Fibroblast of the conjunctiva (primary cell): ENCODE results near the gene POP4.

Experiments
- DNase-seq: peaks from one replicate; pipeline ENCODE4 v3.0.0-alpha.2; 2010; ENCODE audit warnings: low read depth

POP4 gene

DNA sequence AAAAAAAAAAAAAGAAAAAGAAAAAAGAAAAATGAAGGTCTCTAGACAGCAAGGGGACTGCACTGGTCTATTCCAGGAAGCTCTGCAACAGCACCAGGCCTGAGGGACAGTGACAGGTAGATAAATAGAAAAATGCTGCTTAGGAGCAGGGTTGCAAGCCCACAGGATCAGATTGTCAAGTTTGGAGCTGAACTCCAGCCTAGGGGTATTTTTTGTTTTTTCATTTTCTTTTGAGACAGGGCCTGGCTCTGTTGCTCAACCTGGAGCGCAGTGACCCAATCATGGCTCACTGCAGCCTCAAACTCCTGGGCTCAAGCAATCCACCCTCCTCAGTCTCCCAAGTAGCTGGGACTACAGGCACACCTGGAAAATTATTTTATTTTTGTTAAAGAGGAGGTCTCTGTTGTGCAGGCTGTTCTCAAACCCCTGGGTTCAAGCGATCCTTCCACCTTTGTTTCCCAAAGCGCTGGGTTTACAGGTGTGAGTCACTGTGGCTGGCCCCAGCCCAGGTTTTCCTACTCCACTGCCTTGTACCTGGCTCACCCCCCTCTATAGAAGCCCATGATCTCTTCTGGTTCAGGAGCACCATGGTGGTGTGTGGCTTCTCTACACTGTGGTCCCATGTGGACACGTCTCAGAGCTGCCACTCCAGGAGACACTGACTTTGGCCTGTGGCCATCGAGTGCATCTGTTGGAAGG lies 23.9 kb downstream of the POP4 start:
- DNase-seq = no peak

DNA sequence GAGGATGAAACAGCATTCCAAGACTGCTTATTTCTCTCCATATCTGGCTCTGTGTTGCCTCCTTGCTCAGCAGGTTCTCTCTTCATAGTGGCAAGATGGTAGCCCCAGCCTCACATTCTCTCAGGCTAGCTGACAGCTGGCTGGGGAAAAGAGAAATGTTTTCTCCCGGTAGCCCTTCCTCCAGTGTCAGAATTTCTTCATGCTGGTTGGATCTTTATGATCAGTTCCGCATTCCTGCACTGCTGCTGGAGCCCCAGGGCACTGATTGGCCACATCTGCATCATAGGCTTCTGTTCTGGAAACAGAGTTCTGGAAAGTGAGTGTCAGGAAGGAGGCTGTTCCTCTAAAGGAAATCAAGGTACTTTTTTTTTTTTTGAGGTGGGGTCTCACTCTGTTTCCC lies 24.6 kb downstream of the POP4 start:
- no peak for DNase-seq

DNA sequence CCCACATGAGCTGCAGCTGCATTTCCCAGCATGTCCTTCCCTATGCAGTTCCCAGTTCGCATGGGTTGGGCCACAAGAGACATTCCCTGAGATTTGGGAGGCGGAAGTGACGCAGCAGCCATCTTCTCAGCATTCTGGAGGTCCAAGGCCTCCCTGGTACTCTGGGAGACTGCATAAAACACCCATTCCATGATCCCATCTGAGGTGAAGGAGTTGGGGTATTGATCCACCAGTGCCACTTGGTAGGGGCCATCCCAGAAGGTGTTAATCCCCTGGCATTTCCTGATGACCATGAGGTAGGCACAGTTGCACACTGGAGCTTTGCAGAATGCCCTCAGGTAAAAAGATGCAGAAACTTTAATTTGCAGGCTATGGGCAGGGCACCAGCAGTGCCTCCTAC lies 25.4 kb downstream of the POP4 start:
- DNase-seq = no peak

DNA sequence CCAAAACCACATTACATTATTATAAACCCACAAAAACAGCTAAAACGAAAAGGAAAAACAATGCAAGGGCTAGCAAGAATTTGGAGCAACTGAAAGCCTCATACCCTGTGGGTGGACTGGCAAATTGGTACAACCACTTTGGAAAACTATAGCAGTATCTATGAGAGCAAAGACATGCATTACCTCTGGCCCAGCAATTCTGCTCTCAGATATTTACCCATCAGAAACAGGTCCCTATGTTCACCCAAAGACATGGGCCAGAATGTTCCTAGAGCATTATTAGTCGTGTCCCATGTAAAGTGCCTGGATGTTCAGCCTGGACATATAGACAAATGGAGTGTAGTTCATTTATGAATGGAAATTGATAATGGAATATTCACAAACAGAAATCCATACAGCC lies 27.9 kb downstream of the POP4 start:
- no peak for DNase-seq

DNA sequence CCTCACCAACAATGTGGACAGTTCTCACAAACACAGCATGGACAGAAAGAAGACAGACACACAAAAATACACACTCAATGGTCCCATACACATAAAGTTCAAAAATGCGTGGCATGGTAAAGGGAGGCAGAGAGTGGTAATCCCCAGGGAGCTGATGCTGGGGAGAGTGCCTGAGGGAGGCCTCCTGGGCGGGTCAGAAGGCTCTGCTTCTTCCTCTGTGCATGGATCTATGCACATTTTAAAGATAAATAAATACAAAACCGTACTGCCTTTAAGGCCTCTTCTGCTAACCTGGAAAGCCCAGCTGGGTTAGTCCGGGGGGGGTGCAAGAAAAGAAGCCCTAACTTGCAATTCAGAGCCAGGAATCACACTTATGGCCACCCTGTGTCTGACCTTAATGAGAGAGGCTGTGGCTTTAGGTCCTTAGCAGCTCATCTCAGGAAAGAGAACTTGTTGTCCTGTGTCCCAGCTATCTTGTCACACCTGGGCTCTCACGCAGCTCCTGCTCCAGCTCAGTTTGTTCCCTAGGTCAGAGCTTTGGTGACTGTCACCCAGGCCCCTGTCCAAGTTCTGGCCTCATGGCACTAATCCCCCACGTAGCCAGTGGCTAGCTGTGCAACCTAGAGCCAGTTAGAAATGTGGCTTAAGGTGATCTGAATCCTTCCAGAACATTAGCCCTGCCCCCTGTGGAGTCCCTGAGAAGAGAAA lies 28.5 kb downstream of the POP4 start:
- no peak for DNase-seq

DNA sequence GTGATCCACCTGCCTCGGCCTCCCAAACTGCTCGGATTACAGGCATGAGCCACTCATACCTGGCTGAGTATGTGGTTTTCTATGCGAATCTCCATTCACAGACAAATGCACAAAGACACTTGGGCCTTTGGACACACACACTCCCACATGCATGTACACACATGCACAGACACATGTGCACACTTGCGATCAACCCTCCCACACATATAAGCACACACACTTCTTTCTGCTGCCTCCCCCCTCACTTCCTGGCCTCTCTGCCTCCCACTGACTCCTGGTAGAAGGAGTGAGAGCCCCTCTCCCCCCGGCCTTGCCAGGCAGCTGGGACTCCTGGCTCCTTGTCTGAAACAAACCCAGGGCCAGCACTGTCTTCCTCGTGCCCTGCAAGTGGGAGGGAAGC lies 29.9 kb downstream of the POP4 start:
- no peak for DNase-seq

DNA sequence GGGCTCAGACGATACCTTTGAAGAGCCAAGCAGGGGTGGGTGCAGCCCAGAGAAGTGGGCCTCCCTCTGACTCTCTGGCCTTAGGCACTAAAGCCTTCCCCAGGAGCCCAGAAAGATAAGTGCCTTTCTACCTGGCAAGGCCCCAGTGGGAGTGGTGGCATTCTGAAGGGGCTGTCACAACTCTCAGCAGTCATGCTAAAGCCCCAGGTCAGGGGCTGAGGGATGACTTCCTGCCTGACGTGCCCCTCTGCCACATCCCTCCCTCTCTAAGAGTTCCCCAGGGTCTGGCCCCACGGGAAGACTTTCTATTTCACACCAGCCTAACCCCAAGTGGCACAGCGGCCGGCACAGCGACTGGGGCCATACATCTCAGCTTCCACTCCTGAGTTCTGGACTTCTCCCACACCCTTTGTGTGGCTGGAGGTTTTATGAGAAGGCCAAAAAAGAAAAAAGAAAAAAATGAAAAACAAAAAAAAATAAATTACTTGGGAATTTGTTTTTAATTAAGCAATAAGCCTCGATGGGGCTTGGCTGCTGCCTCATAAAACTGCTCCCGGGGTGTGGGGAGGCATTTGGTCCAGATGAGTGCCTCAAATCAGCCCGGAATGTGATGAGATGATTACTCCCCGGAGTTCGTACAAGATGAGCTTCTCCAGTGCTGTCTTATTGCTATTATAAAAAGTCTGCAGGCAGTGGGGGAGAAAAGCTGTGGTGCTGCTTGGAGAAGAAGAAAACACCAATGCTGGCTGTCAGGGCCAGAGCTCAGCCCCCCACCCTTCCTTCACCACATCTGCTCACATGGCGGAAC lies 30.7 kb downstream of the POP4 start:
- no peak for DNase-seq

DNA sequence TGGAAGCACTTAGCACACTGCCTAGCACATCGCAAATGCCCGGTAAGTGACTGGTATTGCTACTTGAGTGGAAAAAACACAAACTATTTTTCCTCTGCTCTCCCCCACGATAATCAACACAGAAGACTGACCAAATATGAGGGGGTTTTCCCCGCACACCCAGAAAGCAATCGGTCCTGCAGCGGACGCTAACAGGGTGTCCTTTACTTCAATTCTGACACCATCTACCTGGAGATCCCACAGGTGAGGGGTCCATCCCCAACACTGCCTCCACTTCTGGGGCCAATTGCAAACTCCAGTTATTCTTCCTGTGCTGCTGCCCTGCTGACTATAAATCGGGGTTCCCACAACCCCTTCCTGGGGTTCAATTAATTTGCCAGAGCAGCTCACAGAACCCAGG lies 33.0 kb downstream of the POP4 start:
- no peak for DNase-seq

DNA sequence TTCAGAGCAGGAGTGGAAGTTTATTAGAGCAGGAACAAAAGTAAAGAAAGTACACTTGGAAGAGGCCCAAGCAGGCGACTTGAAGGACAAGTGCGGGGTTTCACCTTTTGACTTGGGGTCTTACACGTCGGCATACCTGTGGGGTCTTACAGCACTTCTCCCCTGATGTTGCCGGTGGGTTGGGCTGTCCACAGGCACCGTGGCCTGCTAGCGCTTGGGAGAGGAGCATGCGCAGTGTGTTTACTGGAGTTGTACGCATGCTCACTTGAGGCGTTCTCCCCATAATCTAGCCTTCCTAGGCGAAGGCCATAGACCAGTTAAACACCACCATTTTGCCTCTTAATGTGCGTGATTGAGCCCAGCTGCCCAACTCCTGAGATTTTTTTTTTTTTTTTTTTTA lies 34.1 kb downstream of the POP4 start:
- DNase-seq = no peak

DNA sequence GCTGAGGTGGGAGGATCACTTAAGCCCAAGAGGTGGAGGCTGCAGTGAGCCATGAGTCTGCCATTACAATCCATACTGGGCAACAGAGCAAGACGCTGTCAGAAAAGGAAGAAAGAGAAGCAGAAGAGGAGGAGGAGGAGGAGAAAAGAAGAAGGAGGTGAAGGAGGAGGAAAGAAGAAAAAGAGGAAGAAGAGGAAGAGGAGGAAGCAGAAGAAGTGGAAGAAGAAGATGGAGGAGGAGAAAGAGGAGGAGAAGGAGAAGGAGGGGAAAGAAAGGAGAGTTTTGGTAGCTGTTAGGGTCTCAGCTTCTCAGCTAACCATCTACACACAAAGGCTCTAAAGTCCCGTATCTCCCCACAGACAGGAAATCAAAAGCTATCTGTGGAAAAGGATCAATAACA lies 35.5 kb downstream of the POP4 start:
- DNase-seq = no peak

DNA sequence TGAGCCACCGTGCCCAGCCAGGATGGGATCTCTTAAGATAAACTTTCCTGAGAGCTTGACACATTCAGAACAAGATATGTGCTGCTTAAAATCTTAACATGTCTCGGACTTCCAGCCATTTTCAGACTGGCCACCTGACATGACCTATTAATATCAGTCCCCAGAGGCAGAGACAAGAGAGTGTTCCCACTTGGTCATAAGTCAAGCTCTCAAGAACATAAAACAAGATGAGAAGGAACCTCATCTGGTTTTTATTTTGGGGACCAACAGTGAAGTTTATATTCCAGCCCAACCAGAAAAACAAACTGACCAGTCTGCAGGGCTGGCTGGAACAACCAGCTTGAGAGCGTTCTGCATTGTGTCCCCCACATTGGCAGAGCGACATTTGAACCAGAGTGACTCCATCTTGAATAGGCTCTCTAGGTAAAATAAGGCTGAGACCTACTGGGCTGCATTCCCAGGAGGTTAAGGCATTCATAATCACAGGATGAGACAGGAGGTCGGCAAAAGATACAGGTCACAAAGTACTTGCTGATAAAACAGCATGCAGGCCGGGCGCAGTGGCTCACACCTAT lies 37.4 kb downstream of the POP4 start:
- no peak for DNase-seq

DNA sequence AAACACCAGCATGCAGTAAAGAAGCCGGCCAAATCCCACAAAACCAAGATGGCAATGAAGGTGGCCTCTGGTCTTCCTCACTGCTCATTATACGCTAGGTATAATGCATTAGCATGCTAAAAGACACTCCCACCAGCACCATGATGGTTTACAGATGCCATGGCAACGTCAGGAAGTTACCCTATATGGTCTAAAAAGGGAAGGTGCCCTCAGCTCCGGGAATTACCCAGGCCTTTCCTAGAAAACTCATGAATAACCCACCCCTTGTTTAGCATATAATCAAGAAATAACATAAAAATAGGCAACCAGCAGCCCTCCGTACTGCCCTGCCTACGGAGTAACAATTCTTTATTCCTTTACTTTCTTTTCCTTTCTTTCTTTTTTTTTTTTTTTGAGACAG lies 38.1 kb downstream of the POP4 start:
- DNase-seq = no peak

DNA sequence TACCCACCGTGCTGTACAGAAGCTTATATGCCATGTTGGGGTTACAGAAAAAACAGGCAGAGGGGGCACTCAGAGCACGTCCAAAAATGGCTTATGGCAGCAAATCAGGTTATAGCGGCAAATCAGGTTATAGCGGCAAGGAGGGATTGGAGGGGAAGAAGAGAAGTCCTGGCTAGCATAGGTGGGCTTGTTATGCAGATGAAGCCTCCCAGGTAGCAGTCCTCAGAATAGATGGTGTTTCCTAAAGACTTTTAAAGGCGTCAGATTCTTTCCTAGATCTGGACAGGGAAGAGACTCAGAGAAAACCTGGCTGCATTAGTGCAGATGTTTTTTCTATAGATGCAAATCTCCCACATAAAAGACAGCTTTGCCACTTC lies 39.4 kb downstream of the POP4 start:
- DNase-seq = no peak

DNA sequence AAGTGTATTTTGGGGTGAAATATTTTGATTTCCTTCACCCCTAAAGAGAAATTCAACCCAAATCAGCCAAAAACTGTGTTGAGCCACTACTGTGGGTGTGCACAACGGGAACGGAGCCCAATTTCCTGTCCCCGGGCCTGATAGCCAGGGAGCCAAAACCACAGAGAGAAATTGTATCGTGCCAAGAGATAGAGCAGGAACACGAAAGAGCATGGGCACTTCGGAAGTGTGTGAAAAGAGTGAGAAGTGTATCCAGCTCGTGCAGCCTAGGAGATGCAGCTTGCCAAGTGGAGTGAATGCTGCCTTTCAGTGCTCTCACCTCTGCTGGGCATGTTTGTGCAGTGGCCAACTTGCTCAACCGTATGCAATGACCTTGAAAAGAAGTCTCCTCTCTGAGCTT lies 39.8 kb downstream of the POP4 start:
- no peak for DNase-seq

DNA sequence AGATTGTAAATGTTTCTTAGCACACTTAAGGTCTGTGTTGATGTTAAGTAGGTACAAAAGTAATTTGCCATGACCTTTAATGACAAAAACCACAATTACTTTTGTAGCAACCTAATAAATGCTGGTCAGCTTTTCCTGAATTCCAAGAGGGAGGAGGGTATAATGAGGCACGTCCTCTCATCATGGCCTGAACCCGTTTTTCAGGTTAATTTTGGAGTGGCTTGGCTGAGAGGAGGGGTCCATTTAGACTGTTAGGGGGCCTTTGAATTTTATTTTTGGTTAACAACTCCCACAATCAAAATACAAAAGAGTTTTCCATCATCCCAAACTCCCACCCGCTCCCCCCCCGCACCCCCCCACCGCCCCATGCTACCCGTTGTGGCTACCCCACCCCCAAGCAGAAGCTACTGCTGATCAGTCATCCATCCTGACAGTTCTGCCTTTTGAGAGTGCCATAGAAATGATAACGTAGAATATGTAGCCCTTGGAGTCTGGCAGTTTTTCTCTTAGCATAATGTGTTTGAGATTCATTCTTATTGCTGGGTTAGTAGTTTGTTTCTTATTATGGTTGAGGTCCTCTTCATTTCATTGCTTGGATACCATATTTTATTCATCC lies 44.8 kb downstream of the POP4 start:
- DNase-seq = no peak

DNA sequence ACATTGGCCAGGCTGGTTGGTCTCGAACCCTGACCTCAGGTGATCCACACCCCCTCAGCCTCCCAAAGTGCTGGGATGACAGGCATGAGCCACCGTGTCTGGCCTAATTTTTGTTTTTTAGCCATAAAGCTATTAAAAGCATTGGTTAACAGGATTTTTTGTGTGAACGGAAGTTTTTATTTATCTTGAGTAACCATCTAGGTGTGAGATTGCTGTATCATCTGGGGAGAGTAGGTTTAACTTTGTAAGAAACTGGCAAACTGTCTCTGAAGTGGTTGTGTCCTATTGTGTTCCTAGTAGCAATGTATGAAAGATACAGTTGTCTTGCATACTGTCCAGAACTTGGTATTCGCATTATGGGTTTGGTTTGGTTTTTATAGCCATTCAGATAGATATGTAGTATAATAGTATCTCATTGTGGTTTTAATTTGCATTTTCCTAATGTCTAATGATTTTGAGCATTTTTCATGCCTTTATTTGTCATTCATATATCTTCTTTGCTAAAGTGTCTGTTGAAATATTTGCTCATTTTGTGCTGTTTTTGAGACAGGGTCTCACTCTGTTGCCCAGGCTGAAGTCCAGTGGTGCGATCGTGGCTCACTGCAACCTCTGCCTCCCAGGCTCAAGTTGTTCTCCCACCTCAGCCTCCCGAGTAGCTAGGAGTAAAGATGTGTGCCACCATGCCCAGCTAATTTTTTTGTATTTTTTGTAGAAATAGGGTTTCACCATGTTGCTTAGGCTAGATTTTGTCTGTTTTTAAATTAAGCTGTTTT lies 45.7 kb downstream of the POP4 start:
- no peak for DNase-seq

DNA sequence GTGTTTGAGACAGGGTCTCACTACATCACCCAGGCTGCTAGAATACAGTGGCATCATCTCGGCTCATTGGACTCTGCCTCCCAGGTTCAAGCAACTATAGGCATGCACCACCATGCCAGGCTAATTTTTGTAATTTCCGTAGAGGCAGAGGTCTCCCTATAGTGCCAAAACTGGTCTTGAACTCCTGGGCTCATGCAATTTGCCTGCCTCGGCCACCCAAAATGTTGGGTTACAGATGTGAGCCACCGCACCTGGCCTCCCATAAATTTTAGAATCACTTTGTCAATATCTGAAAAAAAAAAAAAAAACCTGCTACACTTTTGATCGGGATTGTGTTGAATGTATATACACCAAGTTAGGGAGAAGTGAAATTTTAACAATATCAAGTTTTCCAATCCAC lies 47.3 kb downstream of the POP4 start:
- no peak for DNase-seq

DNA sequence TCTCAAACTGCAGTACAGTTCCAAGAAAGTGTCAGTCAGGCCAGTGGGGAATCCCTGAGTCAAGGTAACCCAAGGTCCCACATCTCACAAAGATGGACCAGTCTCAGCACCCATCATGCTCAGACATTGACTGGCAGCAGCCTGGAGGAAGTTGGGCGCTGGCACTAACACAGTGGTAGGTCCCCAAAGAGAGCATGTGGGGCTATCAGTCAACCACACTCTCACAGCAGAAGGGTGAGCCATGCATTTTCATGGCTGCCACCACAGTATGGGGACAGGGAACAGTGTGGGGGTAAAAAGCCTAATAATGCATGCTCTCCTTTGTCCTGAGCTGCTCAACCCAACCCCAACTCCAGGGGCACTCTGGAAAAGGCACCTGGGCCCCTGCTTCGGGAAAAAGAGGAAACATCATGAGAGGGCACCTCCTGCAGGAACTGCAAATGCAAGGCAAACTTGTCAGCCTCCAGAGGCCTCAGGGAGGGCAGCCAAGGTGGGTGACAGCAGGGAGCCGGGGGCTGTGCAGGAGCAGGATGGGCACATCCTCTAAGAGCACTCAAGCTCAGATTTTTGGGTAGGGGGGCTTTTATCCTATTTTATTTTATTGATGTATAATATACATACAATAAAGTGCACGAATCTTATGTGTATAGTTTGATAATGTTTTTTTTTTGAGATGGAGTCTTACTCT lies 49.7 kb downstream of the POP4 start:
- no peak for DNase-seq

DNA sequence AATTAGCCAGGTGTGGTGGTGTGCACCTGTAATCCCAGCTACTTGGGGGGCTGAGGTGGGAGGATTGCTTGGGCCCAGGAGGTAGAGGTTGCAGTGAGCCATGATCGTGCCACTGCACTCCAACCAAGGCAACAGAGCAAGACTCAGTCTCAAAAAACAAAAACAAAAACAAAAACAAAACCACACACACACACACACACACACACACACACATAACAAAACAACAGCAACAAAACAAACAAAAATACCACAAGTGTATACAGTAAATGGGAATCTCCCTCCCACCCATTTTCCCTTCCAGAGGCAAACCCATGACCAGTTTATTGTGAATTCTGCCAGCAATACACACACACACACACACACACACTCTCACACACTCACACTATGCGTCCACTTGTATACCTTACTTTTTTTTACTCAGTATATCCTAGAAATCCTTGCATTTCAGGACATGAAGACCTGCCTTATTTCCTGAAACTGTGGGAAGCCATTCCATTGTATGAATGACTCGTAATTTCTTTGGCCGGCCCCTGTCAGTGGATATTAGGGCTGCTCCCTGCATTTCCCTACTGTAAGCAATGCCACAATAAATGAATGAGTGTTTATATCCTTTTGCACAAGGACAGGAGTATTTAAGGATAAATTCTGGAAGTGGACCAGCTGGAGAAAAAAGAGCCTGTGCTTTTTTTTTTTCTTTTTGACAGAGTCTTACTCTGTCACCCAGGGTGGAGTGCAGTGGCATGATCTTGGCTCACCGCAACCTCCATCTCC lies 52.3 kb downstream of the POP4 start:
- no peak for DNase-seq

DNA sequence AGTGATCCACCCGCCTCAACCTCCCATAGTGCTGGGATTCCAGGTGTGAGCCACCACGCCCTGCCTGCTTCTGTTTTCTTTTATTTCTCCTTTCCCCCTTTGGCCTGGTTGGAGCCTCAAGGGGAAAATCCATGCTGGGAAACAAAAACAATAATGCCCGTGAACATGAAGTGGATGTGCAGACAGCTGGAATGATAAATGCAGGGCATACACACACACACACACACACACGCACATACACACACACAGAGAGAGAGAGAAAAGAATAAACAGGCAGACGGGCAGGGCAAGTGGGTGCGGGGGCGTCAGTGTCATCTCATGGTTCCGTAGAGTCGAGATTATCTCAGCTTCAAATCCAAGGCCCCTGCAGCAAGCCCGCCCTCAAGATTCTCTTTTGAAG lies 54.8 kb downstream of the POP4 start:
- DNase-seq = no peak

DNA sequence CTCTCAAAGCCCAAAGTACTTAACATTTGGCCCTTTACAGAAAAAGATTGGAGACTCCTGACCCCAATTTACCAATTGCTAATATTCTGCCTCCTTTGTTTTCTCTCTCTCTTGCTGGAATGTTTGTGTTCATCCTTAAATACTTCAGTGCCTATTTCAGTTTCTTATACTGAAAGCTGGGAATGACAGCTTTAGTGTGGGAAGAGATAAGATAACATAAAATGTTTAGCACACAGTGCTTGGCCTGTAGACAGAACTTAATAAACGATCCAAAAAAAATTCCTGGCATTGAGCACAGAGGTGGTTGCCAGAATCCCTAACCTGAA lies 56.2 kb downstream of the POP4 start:
- no peak for DNase-seq
